K562 (cell line): ENCODE measurements around the gene DCAF7. TPM values are rescaled to one million over a fixed set of nuclear protein-coding genes. Genes with fewer than 3 reads are reported as not detected.
A peak's percentile ranks its signal among the peaks of the same experiment; 100 is the strongest.

Source experiments
- CGGBP1 ChIP-seq: fragments of 250-450 bp; sonication (Bioruptor Pico); IDR thresholded peaks from 2 replicates; pipeline ENCODE4 v1.9.0; 2021; ENCODE audit warnings: mild to moderate bottlenecking
- ELF2 ChIP-seq: fragments of 250-450 bp; sonication (Bioruptor Pico); IDR thresholded peaks from 2 replicates; pipeline ENCODE4 v1.5.0; 2021; ENCODE audit warnings: mild to moderate bottlenecking
- GABPA ChIP-seq: fragments of 200-800 bp; sonication (Bioruptor generic); conservative IDR thresholded peaks from 2 replicates; pipeline ENCODE4 v1.6.1; 2016; ENCODE audit warnings: low read depth, missing genetic modification characterization, missing compliant biosample characterization
- HNRNPK ChIP-seq: fragments of 200-400 bp; formaldehyde crosslinking; IDR thresholded peaks from one replicate; pipeline ENCODE4 v1.6.1; 2018; ENCODE audit warnings: mild to moderate bottlenecking, low read depth, low read length; ENCODE audit not compliant: poor library complexity, severe bottlenecking
- LCOR ChIP-seq: sonication (generic); formaldehyde crosslinking; IDR thresholded peaks from 2 replicates; pipeline ENCODE4 v1.8.0; 2022; ENCODE audit warnings: mild to moderate bottlenecking, missing genetic modification reagents
- MYBL2 ChIP-seq, 2 experiments: fragments of 450-650 bp in 1 of 2; sonication (generic) in 1 of 2; formaldehyde crosslinking in 1 of 2; IDR thresholded peaks; 2 replicates each; pipeline versions ENCODE4 v1.6.1 to v1.8.1; 2017 to 2022; ENCODE audit warnings: borderline replicate concordance in 1 of 2, inconsistent platforms in 1 of 2, low read depth in 1 of 2, mild to moderate bottlenecking in 1 of 2, missing genetic modification reagents in 1 of 2, moderate library complexity in 1 of 2
- NKRF ChIP-seq: fragments of 450-650 bp; IDR thresholded peaks from 2 replicates; pipeline ENCODE4 v1.6.1; 2016; ENCODE audit warnings: borderline replicate concordance
- PHF20 ChIP-seq: fragments of 450-650 bp; IDR thresholded peaks from 2 replicates; pipeline ENCODE4 v1.6.1; 2018; ENCODE audit not compliant: partially characterized antibody
- PHF8 ChIP-seq: fragments of 200-600 bp; sonication (generic); IDR thresholded peaks from 2 replicates; pipeline ENCODE4 v1.6.1; 2012; ENCODE audit warnings: mixed run types, mild to moderate bottlenecking, inconsistent platforms, low read length, moderate library complexity, borderline replicate concordance
- POU5F1 ChIP-seq: fragments of 150-350 bp; IDR thresholded peaks from 2 replicates; pipeline ENCODE4 v1.6.1; 2014; ENCODE audit warnings: borderline replicate concordance, low read length, low read depth, mild to moderate bottlenecking; ENCODE audit not compliant: partially characterized antibody
- TAL1 ChIP-seq: fragments of 450-650 bp; IDR thresholded peaks from 2 replicates; pipeline ENCODE4 v1.6.1; 2016; ENCODE audit warnings: mild to moderate bottlenecking
- TCFL5 ChIP-seq: fragments of 250-450 bp; sonication (Bioruptor Pico); conservative IDR thresholded peaks from 2 replicates; pipeline ENCODE4 v1.6.1; 2021; ENCODE audit warnings: mild to moderate bottlenecking, moderate library complexity, matching md5 sums
- XRCC4 ChIP-seq: IDR thresholded peaks from one replicate; pipeline ENCODE4 v1.6.1; 2011; ENCODE audit not compliant: insufficient read depth, insufficient read length; ENCODE audit errors: extremely low read depth
- ZKSCAN3 ChIP-seq: fragments of 250-450 bp; sonication (Bioruptor Pico); IDR thresholded peaks from 2 replicates; pipeline ENCODE4 v1.4.0; 2020
- ZNF134 ChIP-seq: fragments of 250-450 bp; sonication (Bioruptor Pico); conservative IDR thresholded peaks from 2 replicates; pipeline ENCODE4 v1.4.0; 2020
- ZNF561 ChIP-seq: fragments of 450-650 bp; formaldehyde crosslinking; conservative IDR thresholded peaks from 2 replicates; pipeline ENCODE4 v1.4.0; 2020; ENCODE audit warnings: mild to moderate bottlenecking, moderate library complexity
- ZNF586 ChIP-seq: fragments of 450-650 bp; formaldehyde crosslinking; conservative IDR thresholded peaks from 2 replicates; pipeline ENCODE4 v1.4.0; 2020; ENCODE audit warnings: mild to moderate bottlenecking, moderate library complexity
- polyA plus RNA-seq, 8 experiments: library from polyadenylated mRNA; depleted of rRNA in 4 of 8; stranded (reverse) in 5 of 8; unstranded in 3 of 8; fragments of >200 nt; fragmentation: Nextera tagmentation in 2 of 8; fragmentation: Illumina TruSeq in 1 of 8; extraction: Ambion mirVana in 2 of 8; extraction: Trizol in 1 of 8; gene quantifications; 2 replicates each; pipeline versions ENCODE4 v1.2.1 to v1.2.3, GENCODE V29; 2011 to 2014; ENCODE audit warnings: inconsistent platforms in 1 of 8, missing spikeins in 1 of 8
- total RNA-seq, 7 experiments: library from RNA; depleted of rRNA in 6 of 7; stranded (reverse); fragments of >200 nt in 6 of 7; fragmentation: Illumina TruSeq in 2 of 7; extraction: Trizol in 2 of 7; gene quantifications; 2 replicates each; pipeline versions ENCODE4 v1.2.1 to v1.2.3, GENCODE V29; 2011 to 2021; ENCODE audit warnings: low replicate concordance in 1 of 7
- TF ChIP-seq, protein P1 (sequence below): fragments of 450-650 bp; formaldehyde crosslinking; IDR thresholded peaks from 2 replicates; pipeline ENCODE4 v1.4.0; 2020; ENCODE audit warnings: mild to moderate bottlenecking, mixed read lengths
- TF ChIP-seq, protein P2 (sequence below): IDR thresholded peaks from 3 replicates; pipeline ENCODE4 v1.6.1; 2011; ENCODE audit warnings: borderline replicate concordance, mild to moderate bottlenecking, moderate library complexity; ENCODE audit not compliant: insufficient read length; ENCODE audit errors: extremely low read depth

Gene DCAF7
- total and polyA plus RNA-seq, 9 of the 15 experiments (the other 6 are each of a cell fraction or from before 2014, with no cell fraction given) = 30.8 to 123 (median 40.2) TPM

GRCh38 chr17:63600569-63601438, 50.5 kb downstream of the DCAF7 start, which contains the start of gene TACO1 (continued):
- TF ChIP-seq, protein P1, sequence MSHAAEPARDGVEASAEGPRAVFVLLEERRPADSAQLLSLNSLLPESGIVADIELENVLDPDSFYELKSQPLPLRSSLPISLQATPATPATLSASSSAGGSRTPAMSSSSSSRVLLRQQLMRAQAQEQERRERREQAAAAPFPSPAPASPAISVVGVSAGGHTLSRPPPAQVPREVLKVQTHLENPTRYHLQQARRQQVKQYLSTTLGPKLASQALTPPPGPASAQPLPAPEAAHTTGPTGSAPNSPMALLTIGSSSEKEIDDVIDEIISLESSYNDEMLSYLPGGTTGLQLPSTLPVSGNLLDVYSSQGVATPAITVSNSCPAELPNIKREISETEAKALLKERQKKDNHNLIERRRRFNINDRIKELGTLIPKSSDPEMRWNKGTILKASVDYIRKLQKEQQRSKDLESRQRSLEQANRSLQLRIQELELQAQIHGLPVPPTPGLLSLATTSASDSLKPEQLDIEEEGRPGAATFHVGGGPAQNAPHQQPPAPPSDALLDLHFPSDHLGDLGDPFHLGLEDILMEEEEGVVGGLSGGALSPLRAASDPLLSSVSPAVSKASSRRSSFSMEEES (CRISPR knock-in tag) = no peak
- TF ChIP-seq MYBL2 (IDR thresholded peaks at IDR 0.05; ENCODE audit: low read depth) (no peak), MYBL2 (CRISPR knock-in tag; IDR thresholded peaks at IDR 0.05; ENCODE audit: borderline replicate concordance) (no peak), ZNF586 (CRISPR knock-in tag) (no peak), CGGBP1 (CRISPR knock-in tag) (peak; percentile 93), XRCC4 (no peak), NKRF (no peak), GABPA (tag) (peak; percentile 100), TAL1 (peak; percentile 14; the same call in 1 of the 2 replicates), ZKSCAN3 (CRISPR knock-in tag) (no peak), LCOR (CRISPR knock-in tag) (no peak; the same call in 1 of the 2 replicates), ZNF134 (CRISPR knock-in tag) (no peak), PHF8 (peak; percentile 95), HNRNPK (no peak), PHF20 (peak; percentile 100), POU5F1 (no peak), ELF2 (CRISPR knock-in tag) (peak; percentile 79), TCFL5 (CRISPR knock-in tag) (0 out of 2 replicates have a peak, but pooled peaks have one; percentile 61), ZNF561 (CRISPR knock-in tag) (no peak)
- TF ChIP-seq, protein P2, sequence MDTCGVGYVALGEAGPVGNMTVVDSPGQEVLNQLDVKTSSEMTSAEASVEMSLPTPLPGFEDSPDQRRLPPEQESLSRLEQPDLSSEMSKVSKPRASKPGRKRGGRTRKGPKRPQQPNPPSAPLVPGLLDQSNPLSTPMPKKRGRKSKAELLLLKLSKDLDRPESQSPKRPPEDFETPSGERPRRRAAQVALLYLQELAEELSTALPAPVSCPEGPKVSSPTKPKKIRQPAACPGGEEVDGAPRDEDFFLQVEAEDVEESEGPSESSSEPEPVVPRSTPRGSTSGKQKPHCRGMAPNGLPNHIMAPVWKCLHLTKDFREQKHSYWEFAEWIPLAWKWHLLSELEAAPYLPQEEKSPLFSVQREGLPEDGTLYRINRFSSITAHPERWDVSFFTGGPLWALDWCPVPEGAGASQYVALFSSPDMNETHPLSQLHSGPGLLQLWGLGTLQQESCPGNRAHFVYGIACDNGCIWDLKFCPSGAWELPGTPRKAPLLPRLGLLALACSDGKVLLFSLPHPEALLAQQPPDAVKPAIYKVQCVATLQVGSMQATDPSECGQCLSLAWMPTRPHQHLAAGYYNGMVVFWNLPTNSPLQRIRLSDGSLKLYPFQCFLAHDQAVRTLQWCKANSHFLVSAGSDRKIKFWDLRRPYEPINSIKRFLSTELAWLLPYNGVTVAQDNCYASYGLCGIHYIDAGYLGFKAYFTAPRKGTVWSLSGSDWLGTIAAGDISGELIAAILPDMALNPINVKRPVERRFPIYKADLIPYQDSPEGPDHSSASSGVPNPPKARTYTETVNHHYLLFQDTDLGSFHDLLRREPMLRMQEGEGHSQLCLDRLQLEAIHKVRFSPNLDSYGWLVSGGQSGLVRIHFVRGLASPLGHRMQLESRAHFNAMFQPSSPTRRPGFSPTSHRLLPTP = no peak
